Measurements from ENCODE around the gene HOGA1. TPM values are rescaled to one million over a fixed set of nuclear protein-coding genes. Genes with fewer than 3 reads are reported as not detected.

The HOGA1 gene
- total and polyA plus RNA-seq, 2 donors (not counting 1 experiment from before 2014, with no cell fraction given): 0.58 to 1.5 TPM

GRCh38 chr10:97584798-97585438, 729 bp downstream of the HOGA1 start:
- H3K9me3 ChIP-seq (ENCODE audit: control insufficient read depth, insufficient read depth, low read depth, low read length): no peaks in the 10 kb centered on the region
- no peaks in the 10 kb centered on the region for H3K79me2 ChIP-seq (ENCODE audit: control insufficient read depth, insufficient read depth, low read length)
- no peaks in the 10 kb centered on the region for H3K27me3 ChIP-seq (ENCODE audit: control insufficient read depth, insufficient read depth, low read length)
- H3K36me3 ChIP-seq (ENCODE audit: control insufficient read depth, insufficient read depth, low read length): no peaks in the 10 kb centered on the region
- H3K4me2 ChIP-seq (ENCODE audit: extremely low read depth, insufficient read depth, low read length): no peak overlapping the region
- peaks cover 3% of the 10 kb centered on the region for H3K4me1 ChIP-seq (ENCODE audit: control insufficient read depth, extremely low read depth, insufficient read depth, low read length)
- H3K4me3 ChIP-seq (replicated peaks in 1 of 4; ENCODE audit: control extremely low read depth in 1 of 4, insufficient read depth in 1 of 4, low read depth in 3 of 4, low read length in 4 of 4): no peak overlapping the region
- TF ChIP-seq CTCF (conservative IDR thresholded peaks at IDR 0.05 in 1 of 2, IDR thresholded peaks at IDR 0.05 in 1 of 2; ENCODE audit: low read depth in 1 of 2, low read length in 2 of 2): no peak
- no peak for TF ChIP-seq EZH2 (IDR thresholded peaks at IDR 0.05; ENCODE audit: low read length, missing control alignments)
- no peaks in the 10 kb centered on the region for H4K20me1 ChIP-seq (ENCODE audit: control insufficient read depth, extremely low read depth, insufficient read depth, low read length)
- no peak overlapping the region for H3K9ac ChIP-seq (ENCODE audit: insufficient read depth, low read length)
- no peak overlapping the region for H2AFZ ChIP-seq (ENCODE audit: low read length)
- no peak overlapping the region for H3K27ac ChIP-seq (ENCODE audit: insufficient read depth, low read length)
- no peak for DNase-seq (ENCODE audit: low read depth in 2 of 2)

- Histone ChIP-seq H3K4me2 (ENCODE audit: extremely low read depth, insufficient read depth, low read length) (no peak overlapping the region), H3K27ac (ENCODE audit: insufficient read depth, low read length) (no peak overlapping the region), H3K4me3 (replicated peaks in 1 of 4; ENCODE audit: control extremely low read depth in 1 of 4, insufficient read depth in 1 of 4, low read depth in 3 of 4, low read length in 4 of 4) (no peak overlapping the region), H3K27me3 (ENCODE audit: control insufficient read depth, insufficient read depth, low read length) (no peaks in the 10 kb centered on the region), H3K9ac (ENCODE audit: insufficient read depth, low read length) (no peak overlapping the region), H3K79me2 (ENCODE audit: control insufficient read depth, insufficient read depth, low read length) (no peaks in the 10 kb centered on the region), H2AFZ (ENCODE audit: low read length) (no peak overlapping the region), H3K36me3 (ENCODE audit: control insufficient read depth, insufficient read depth, low read length) (no peaks in the 10 kb centered on the region), H4K20me1 (ENCODE audit: control insufficient read depth, extremely low read depth, insufficient read depth, low read length) (no peaks in the 10 kb centered on the region), H3K4me1 (ENCODE audit: control insufficient read depth, extremely low read depth, insufficient read depth, low read length) (peaks cover 3% of the 10 kb centered on the region), H3K9me3 (ENCODE audit: control insufficient read depth, insufficient read depth, low read depth, low read length) (no peaks in the 10 kb centered on the region)
- TF ChIP-seq CTCF (conservative IDR thresholded peaks at IDR 0.05 in 1 of 2, IDR thresholded peaks at IDR 0.05 in 1 of 2; ENCODE audit: low read depth in 1 of 2, low read length in 2 of 2) (no peak), EZH2 (IDR thresholded peaks at IDR 0.05; ENCODE audit: low read length, missing control alignments) (no peak)
- DNase-seq (ENCODE audit: low read depth in 2 of 2): no peak
Observed at GRCh38 chr10:97585439-97585811, 1.2 kb downstream of the HOGA1 start.

GRCh38 chr10:97587183-97587582, 3.0 kb downstream of the HOGA1 start:
- Histone ChIP-seq H3K79me2 (ENCODE audit: control insufficient read depth, insufficient read depth, low read length) (no peaks in the 10 kb centered on the region), H3K36me3 (ENCODE audit: control insufficient read depth, insufficient read depth, low read length) (no peaks in the 10 kb centered on the region), H3K27ac (ENCODE audit: insufficient read depth, low read length) (no peak overlapping the region), H3K9ac (ENCODE audit: insufficient read depth, low read length) (no peak overlapping the region), H3K27me3 (ENCODE audit: control insufficient read depth, insufficient read depth, low read length) (no peaks in the 10 kb centered on the region), H3K4me1 (ENCODE audit: control insufficient read depth, extremely low read depth, insufficient read depth, low read length) (peaks cover 3% of the 10 kb centered on the region), H2AFZ (ENCODE audit: low read length) (no peak overlapping the region), H3K4me3 (replicated peaks in 1 of 4; ENCODE audit: control extremely low read depth in 1 of 4, insufficient read depth in 1 of 4, low read depth in 3 of 4, low read length in 4 of 4) (no peak overlapping the region), H4K20me1 (ENCODE audit: control insufficient read depth, extremely low read depth, insufficient read depth, low read length) (no peaks in the 10 kb centered on the region), H3K9me3 (ENCODE audit: control insufficient read depth, insufficient read depth, low read depth, low read length) (no peaks in the 10 kb centered on the region), H3K4me2 (ENCODE audit: extremely low read depth, insufficient read depth, low read length) (no peak overlapping the region)
- no peak for DNase-seq (ENCODE audit: low read depth in 2 of 2)
- TF ChIP-seq EZH2 (IDR thresholded peaks at IDR 0.05; ENCODE audit: low read length, missing control alignments): no peak
- no peak for TF ChIP-seq CTCF (conservative IDR thresholded peaks at IDR 0.05 in 1 of 2, IDR thresholded peaks at IDR 0.05 in 1 of 2; ENCODE audit: low read depth in 1 of 2, low read length in 2 of 2)
